GM21529 (cell line): ENCODE results near the gene SLX9.

Source experiments
- ATAC-seq: cut with Tn5 transposase; IDR thresholded peaks from one replicate; pipeline ENCODE4 v1.9.1; 2021; ENCODE audit not compliant: unreplicated experiment

Gene SLX9

DNA sequence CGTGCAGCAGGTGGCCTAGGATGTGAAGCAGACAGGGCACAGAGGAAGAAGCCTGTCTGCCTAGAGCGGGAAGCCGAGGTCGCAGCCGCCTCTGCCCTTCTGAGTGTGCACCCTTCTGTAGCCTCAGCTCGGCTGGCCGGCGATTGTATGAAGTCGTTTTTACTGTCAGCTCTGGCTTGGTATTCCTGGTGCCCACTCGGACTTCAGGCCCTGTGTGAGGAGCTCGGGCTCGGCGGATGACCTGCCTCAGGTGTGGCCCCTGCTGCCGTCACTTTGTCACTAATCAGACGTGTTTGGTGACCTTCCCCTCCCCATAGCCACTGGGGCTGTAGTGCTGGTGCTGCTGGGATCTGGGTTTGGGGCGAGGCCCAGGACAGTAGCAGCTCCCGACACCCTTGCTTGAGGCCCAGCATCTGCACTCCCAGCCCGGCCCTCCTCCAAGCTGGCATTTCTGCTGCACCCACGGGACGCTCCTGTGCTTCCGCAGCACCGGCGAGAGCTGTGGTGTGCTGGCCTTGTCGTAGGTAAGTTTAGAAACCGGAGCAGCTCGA is 18.1 kb downstream of the SLX9 start:
- ATAC-seq = no peak

DNA sequence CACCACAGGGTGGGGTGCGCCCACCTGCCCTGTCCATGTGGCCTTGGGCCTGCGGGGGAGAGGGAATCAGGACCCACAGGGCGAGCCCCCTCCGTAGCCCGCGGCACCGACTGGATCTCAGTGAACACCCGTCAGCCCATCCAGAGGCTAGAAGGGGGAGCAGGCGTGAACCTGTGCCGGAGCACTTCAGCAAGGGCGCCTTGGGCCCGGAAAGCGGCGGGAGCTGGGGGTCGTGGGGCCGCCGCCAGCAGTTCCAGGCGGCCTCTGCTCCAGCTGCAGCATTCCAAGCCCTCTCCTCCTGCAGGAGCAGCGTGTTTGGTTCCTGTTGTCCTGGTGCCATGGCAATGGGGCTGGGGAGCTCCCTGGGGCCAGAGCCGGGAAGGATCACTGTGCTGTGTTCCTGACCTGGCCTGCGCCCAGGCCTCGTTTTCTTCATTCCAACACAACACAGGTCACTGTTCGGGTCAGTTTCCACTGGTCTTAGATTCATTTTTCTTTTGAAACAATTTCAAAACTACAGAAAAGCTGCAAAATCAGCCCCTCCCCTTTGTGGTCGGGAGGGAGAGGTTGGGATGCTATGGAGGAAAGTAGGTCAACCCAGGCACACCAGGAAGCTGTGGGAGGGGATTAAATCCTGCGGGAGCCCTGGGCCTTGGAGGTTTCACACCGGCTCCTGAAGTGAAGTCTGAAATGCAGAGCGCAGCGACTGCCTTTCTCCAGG is 18.8 kb downstream of the SLX9 start:
- ATAC-seq = no peak

GRCh38 chr21:44959376-44960091 is 19.7 kb downstream of the SLX9 start:
- no peak for ATAC-seq

DNA sequence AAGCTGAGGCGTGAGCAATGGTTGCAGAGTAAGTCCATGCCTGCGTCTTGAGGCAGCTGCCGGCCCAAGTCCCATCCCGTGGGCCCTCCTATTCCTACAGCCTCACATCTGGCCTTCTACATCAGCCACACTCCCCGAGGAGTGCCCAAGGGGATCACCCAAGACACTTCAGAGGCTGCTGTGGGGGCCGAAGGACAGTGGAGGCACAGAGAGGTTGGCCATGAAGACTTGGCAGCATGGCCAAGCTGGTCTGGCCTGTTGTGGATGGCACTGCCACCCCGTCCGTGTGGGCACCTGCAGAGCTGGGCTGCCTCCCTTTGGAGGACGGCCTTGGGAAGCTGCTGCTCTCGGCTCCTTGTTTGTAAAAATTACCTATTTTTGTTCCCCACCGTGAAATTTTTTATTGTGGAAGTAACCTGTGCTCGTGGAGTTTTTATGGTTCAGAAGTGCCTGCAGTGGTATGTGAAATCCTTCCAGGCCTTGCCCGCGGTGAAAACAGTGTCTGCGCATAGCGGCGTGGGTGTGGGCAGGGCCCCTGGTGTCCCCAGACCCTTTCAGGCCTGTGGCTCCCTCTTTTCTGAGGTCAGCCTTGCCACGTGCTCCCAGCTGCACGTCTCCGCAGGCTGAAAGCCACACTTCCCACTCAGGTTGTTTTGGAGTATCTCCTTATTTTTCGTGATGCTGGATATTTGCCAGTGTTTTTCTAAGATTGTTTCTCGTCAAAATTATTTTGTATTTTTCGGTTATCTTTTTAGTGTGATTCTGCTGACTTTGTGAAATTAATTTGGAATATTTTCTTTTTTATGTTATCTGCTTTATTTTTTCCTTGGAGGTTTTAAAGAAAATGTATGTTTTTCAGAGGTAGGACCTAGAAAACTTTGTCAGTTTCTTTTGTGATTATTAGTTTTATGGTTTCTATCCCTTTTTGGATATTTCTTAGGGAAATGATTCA is 20.6 kb downstream of the SLX9 start:
- ATAC-seq = no peak

GRCh38 chr21:44962403-44962966 is 22.7 kb downstream of the SLX9 start:
- ATAC-seq = no peak

GRCh38 chr21:44964381-44964780 is 24.6 kb downstream of the SLX9 start:
- no peak for ATAC-seq

DNA sequence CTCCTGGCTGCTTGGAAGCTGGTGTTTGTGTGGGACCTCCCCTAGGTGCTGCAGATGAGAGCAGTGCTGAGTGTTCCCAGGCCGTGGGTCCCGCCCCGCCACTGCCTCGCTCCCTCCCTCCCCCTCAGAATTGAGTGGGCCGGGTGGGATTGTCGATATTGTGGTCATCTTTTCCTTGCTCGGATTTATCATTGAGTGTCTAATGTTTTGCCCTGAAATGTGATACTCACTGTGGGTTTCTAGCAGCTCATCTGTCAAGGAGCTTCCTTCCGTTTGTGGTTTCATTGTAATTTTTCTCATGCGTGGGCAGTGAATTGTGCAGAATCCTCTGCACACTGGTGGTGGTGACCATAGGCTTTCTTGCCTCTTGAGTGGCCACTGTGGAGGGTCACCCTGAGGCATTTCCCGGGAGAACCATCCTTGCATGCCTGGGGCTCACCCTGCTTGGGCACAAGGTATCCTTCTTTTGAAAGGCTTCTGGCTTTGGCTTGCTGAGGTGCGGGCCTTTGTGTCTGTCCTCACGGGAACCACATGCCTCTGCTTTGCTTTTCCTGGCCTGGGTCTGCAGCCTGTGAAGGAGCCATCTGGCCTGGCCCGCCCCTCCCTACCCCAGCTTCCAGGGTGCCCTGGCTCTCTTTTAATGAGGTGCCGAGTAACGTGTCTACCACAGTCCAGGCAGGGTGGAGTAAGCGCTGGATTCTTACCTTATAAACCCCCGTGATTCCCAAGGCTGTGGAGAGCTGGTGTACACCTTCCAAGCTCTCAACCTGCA is 25.6 kb downstream of the SLX9 start:
- no peak for ATAC-seq

GRCh38 chr21:44966135-44967081 is 26.6 kb downstream of the SLX9 start:
- ATAC-seq = no peak

DNA sequence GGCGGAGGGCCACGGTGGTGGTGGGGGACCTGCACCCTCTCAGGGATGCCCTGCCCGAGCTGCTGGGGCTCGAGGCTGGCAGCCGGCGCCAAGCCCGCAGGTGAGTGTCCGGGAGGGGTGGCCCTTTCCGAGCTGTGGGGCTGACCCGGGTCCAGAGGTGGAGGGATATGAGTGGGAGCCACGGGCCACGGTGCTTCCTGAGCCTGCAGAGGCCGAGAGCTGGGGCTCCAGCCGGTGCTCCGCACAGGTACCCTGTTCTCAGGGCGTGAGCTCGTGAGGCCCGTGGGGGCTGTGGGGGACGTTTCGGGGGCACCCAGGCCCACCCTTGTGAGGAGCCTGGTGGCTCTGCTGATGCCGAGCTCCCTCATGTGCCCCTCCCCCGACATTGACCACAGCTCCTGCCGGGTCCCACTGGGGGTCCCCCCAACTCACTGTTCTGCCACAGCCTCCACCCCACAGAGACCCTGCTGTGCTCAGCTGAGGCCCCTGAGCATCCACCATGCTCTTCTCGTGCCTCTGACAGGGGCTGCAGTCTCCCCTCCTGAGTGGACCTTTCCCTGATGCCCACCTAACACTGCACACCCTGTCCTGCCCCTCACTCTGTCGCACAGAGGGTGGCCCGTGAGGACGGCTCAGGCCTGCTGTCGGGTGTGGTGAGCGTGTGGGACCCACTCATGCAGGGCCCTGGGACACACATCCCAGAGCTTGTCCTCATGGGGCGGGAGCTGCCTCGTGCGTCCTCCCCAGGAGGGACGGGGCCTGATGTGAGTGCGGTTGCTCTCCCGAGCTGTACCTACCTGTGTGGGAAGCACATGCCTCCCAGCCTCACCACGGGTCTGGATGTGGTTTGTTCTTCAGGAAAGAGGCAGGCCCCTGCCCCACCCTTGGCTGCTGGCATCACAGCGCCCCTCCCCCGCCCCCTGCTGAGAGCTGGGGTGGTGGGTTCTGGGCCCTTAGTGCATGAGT is 27.5 kb downstream of the SLX9 start:
- ATAC-seq = no peak

- ATAC-seq = no peak
These were observed 29.3 kb downstream of the SLX9 start for GRCh38 chr21:44969066-44969670.

GRCh38 chr21:44969931-44970755 is 30.3 kb downstream of the SLX9 start:
- no peak for ATAC-seq

DNA sequence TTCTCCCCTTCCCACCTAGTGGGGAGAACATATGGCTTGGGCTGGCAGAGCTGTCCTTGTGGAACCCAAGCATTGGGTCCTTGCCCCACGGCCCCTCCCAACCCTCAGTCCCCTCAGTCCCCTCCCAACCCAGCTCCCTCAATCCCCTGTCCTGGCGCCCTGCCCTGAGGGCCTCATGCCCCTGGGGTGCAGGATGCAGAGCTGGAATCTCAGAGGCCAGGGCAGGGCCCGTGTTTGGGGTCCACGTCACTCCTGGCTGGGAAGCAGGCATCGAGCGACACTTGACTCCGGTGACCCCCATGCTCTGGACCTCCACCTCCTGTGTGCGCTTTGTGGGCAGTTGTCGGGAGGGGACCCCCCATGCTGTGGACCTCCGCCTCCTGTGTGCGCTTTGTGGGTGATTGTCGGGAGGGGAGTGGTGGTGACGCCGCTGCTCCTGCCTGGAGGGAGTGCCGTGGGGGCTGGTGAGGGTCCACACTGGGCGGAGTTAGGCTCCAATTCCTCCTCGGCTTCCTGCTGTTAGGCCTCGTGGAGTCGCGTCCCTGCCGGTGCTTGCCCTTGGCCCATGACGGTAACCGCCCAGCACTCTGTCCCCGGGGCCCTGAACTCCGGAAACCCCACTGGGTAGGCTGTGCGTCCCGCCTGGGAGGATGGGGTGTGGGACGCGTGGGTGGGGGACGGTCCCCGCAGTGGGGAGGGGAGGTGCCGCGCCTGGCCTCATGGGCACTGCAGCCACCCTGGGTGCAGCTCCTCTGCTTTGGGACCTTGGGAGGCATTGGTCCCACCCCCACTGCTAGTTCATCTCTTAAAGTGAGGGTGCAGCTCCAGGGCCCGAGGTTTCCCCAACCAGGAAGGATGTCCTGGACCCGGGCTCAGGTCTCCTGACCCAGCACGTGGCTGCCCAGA is 31.2 kb downstream of the SLX9 start:
- no peak for ATAC-seq

GRCh38 chr21:44971672-44971995 is 31.8 kb downstream of the SLX9 start:
- no peak for ATAC-seq

DNA sequence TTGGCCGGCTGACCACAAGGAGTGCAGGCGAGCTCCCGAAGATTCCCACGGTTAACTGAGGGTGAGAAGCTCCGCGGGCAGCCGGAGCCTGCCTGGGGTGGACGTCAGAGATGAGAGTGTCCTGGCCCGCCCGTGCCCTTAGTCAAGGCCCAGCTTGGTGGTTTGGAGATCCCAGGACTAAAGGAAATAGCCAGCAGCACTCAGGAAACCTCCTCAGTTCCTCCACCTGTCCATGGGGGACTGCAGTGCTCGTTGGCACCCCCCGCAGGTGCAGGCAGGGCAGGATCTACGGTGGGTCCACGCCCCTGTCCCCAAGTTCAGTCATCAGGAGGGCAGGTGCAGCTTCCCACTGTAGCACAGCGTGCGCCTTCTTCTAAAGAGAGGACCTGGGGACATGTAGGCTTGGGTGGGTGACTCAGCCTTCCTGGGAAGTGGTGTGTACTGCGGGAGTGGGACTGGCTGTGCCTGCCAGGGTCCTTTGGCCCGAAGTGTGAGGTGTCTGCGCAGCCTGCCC is 32.5 kb downstream of the SLX9 start:
- no peak for ATAC-seq

DNA sequence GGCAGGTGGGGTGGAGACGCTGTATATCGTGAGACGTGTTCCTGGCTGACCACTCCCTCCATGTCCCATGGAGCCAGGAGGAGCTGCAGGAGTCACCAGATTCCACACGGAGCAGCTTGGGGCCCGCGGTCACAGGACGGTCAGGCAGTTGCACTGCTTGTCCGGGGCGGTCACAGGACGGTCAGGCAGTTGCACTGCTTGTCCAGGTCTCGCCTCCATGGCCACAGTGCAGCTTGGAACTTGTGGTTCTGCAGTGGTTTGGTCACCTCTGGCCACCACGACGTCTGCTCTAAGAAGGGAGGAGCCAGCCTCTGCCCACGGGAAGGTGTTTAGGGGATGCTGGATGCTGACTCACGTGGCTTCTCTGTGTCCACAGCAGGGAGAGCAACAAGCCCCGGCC is 33.0 kb downstream of the SLX9 start:
- ATAC-seq = no peak

GRCh38 chr21:44973598-44973997 is 33.8 kb downstream of the SLX9 start:
- no peak for ATAC-seq
